ENCODE data around the gene SNX19.
"Not testable (repeated sequence)": the region's sequence is repeated elsewhere in the genome, so short reads cannot be mapped to it uniquely, and the experiment has no call there.

The SNX19 gene

GRCh38 chr11:130916238-130916855, at the start of gene SNX19:
Gene SNX19, minus strand, starts transcription at chr11:130916479. Its CDS starts 540 bp downstream, at chr11:130915939.
- peak within 1 kb of the TSS; percentile 89 to 97 for H3K4me3 ChIP-seq (ENCODE audit: low read depth in 1 of 2, low read length in 2 of 2)
- H3K27ac ChIP-seq (ENCODE audit: low read length) = peak within 1 kb of the TSS; percentile 89
- H3K4me1 ChIP-seq (ENCODE audit: control insufficient read depth in 1 of 2, insufficient read depth in 2 of 2, low read length in 2 of 2) = peaks cover 0 to 26% of the 10 kb centered on the region in 2 donors
- H3K27me3 ChIP-seq (ENCODE audit: low read depth, low read length) = no peaks in the 10 kb centered on the region
- peaks cover 17 to 28% of the 10 kb centered on the region in 2 donors for H3K36me3 ChIP-seq (ENCODE audit: control insufficient read depth in 1 of 2, insufficient read depth in 2 of 2, low read length in 2 of 2)
- no peaks in the 10 kb centered on the region for H3K9me3 ChIP-seq (ENCODE audit: control insufficient read depth in 1 of 2, low read length in 2 of 2)

- H3K27ac ChIP-seq (ENCODE audit: low read length) = no peak overlapping the region
- no peak overlapping the region for H3K4me3 ChIP-seq (ENCODE audit: low read depth in 1 of 2, low read length in 2 of 2)
- no peaks in the 10 kb centered on the region for H3K27me3 ChIP-seq (ENCODE audit: low read depth, low read length)
- no peaks in the 10 kb centered on the region for H3K36me3 ChIP-seq (ENCODE audit: control insufficient read depth in 1 of 2, insufficient read depth in 2 of 2, low read length in 2 of 2)
- no peaks in the 10 kb centered on the region for H3K4me1 ChIP-seq (ENCODE audit: control insufficient read depth in 1 of 2, insufficient read depth in 2 of 2, low read length in 2 of 2)
- H3K9me3 ChIP-seq (ENCODE audit: control insufficient read depth in 1 of 2, low read length in 2 of 2) = peaks cover 0 to 2% of the 10 kb centered on the region in 2 donors
Measured at GRCh38 chr11:130964058-130964792, 47.9 kb upstream of the SNX19 start.

- Histone ChIP-seq H3K4me3 (ENCODE audit: low read depth in 1 of 2, low read length in 2 of 2) (no peak overlapping the region), H3K9me3 (ENCODE audit: control insufficient read depth in 1 of 2, low read length in 2 of 2) (no peaks in the 10 kb centered on the region), H3K36me3 (ENCODE audit: control insufficient read depth in 1 of 2, insufficient read depth in 2 of 2, low read length in 2 of 2) (no peaks in the 10 kb centered on the region), H3K4me1 (ENCODE audit: control insufficient read depth in 1 of 2, insufficient read depth in 2 of 2, low read length in 2 of 2) (no peaks in the 10 kb centered on the region), H3K27me3 (ENCODE audit: low read depth, low read length) (no peaks in the 10 kb centered on the region), H3K27ac (ENCODE audit: low read length) (no peak overlapping the region)
Measured at GRCh38 chr11:130947889-130948288, 31.6 kb upstream of the SNX19 start.

GRCh38 chr11:130947481-130947880, 31.2 kb upstream of the SNX19 start:
- no peaks in the 10 kb centered on the region for H3K27me3 ChIP-seq (ENCODE audit: low read depth, low read length)
- H3K27ac ChIP-seq (ENCODE audit: low read length) = no peak overlapping the region

GRCh38 chr11:130947058-130947457, 30.8 kb upstream of the SNX19 start:
- Histone ChIP-seq H3K27ac (ENCODE audit: low read length) (no peak overlapping the region), H3K9me3 (ENCODE audit: control insufficient read depth in 1 of 2, low read length in 2 of 2) (no peaks in the 10 kb centered on the region), H3K4me3 (ENCODE audit: low read depth in 1 of 2, low read length in 2 of 2) (no peak overlapping the region), H3K4me1 (ENCODE audit: control insufficient read depth in 1 of 2, insufficient read depth in 2 of 2, low read length in 2 of 2) (no peaks in the 10 kb centered on the region), H3K27me3 (ENCODE audit: low read depth, low read length) (no peaks in the 10 kb centered on the region), H3K36me3 (ENCODE audit: control insufficient read depth in 1 of 2, insufficient read depth in 2 of 2, low read length in 2 of 2) (no peaks in the 10 kb centered on the region)

More at GRCh38 chr11:130947481-130947880, 31.2 kb upstream of the SNX19 start:
- H3K4me3 ChIP-seq (ENCODE audit: low read depth in 1 of 2, low read length in 2 of 2) = no peak overlapping the region
- no peaks in the 10 kb centered on the region for H3K36me3 ChIP-seq (ENCODE audit: control insufficient read depth in 1 of 2, insufficient read depth in 2 of 2, low read length in 2 of 2)
- no peaks in the 10 kb centered on the region for H3K4me1 ChIP-seq (ENCODE audit: control insufficient read depth in 1 of 2, insufficient read depth in 2 of 2, low read length in 2 of 2)
- no peaks in the 10 kb centered on the region for H3K9me3 ChIP-seq (ENCODE audit: control insufficient read depth in 1 of 2, low read length in 2 of 2)

GRCh38 chr11:130945896-130946295, 29.6 kb upstream of the SNX19 start:
- no peaks in the 10 kb centered on the region for H3K27me3 ChIP-seq (ENCODE audit: low read depth, low read length)
- H3K4me3 ChIP-seq (ENCODE audit: low read depth in 1 of 2, low read length in 2 of 2) = no peak overlapping the region
- no peaks in the 10 kb centered on the region for H3K36me3 ChIP-seq (ENCODE audit: control insufficient read depth in 1 of 2, insufficient read depth in 2 of 2, low read length in 2 of 2)
- no peaks in the 10 kb centered on the region for H3K4me1 ChIP-seq (ENCODE audit: control insufficient read depth in 1 of 2, insufficient read depth in 2 of 2, low read length in 2 of 2)
- H3K9me3 ChIP-seq (ENCODE audit: control insufficient read depth in 1 of 2, low read length in 2 of 2) = no peaks in the 10 kb centered on the region
- H3K27ac ChIP-seq (ENCODE audit: low read length) = no peak overlapping the region

GRCh38 chr11:130940706-130941105, 24.4 kb upstream of the SNX19 start:
- no peaks in the 10 kb centered on the region for H3K4me1 ChIP-seq (ENCODE audit: control insufficient read depth in 1 of 2, insufficient read depth in 2 of 2, low read length in 2 of 2)
- H3K9me3 ChIP-seq (ENCODE audit: control insufficient read depth in 1 of 2, low read length in 2 of 2) = no peaks in the 10 kb centered on the region
- H3K36me3 ChIP-seq (ENCODE audit: control insufficient read depth in 1 of 2, insufficient read depth in 2 of 2, low read length in 2 of 2) = no peaks in the 10 kb centered on the region
- no peak overlapping the region for H3K27ac ChIP-seq (ENCODE audit: low read length)
- no peaks in the 10 kb centered on the region for H3K27me3 ChIP-seq (ENCODE audit: low read depth, low read length)
- no peak overlapping the region for H3K4me3 ChIP-seq (ENCODE audit: low read depth in 1 of 2, low read length in 2 of 2)

- Histone ChIP-seq H3K9me3 (ENCODE audit: control insufficient read depth in 1 of 2, low read length in 2 of 2) (no peaks in the 10 kb centered on the region), H3K4me3 (ENCODE audit: low read depth in 1 of 2, low read length in 2 of 2) (no peak overlapping the region), H3K4me1 (ENCODE audit: control insufficient read depth in 1 of 2, insufficient read depth in 2 of 2, low read length in 2 of 2) (no peaks in the 10 kb centered on the region), H3K27me3 (ENCODE audit: low read depth, low read length) (no peaks in the 10 kb centered on the region), H3K36me3 (ENCODE audit: control insufficient read depth in 1 of 2, insufficient read depth in 2 of 2, low read length in 2 of 2) (no peaks in the 10 kb centered on the region), H3K27ac (ENCODE audit: low read length) (no peak overlapping the region)
Measured at GRCh38 chr11:130937051-130937450, 20.8 kb upstream of the SNX19 start.

GRCh38 chr11:130932086-130932712, 15.9 kb upstream of the SNX19 start:
- Histone ChIP-seq H3K9me3 (ENCODE audit: control insufficient read depth in 1 of 2, low read length in 2 of 2) (no peaks in the 10 kb centered on the region), H3K4me3 (ENCODE audit: low read depth in 1 of 2, low read length in 2 of 2) (no peak overlapping the region), H3K27me3 (ENCODE audit: low read depth, low read length) (no peaks in the 10 kb centered on the region), H3K27ac (ENCODE audit: low read length) (no peak overlapping the region), H3K4me1 (ENCODE audit: control insufficient read depth in 1 of 2, insufficient read depth in 2 of 2, low read length in 2 of 2) (no peaks in the 10 kb centered on the region), H3K36me3 (ENCODE audit: control insufficient read depth in 1 of 2, insufficient read depth in 2 of 2, low read length in 2 of 2) (no peaks in the 10 kb centered on the region)

- H3K4me3 ChIP-seq (ENCODE audit: low read depth in 1 of 2, low read length in 2 of 2) = no peak overlapping the region
- no peaks in the 10 kb centered on the region for H3K36me3 ChIP-seq (ENCODE audit: control insufficient read depth in 1 of 2, insufficient read depth in 2 of 2, low read length in 2 of 2)
- H3K9me3 ChIP-seq (ENCODE audit: control insufficient read depth in 1 of 2, low read length in 2 of 2) = no peaks in the 10 kb centered on the region
- no peak overlapping the region for H3K27ac ChIP-seq (ENCODE audit: low read length)
- no peaks in the 10 kb centered on the region for H3K4me1 ChIP-seq (ENCODE audit: control insufficient read depth in 1 of 2, insufficient read depth in 2 of 2, low read length in 2 of 2)
- H3K27me3 ChIP-seq (ENCODE audit: low read depth, low read length) = no peaks in the 10 kb centered on the region
Measured at GRCh38 chr11:130924750-130925149, 8.5 kb upstream of the SNX19 start.

GRCh38 chr11:130920612-130921011, 4.3 kb upstream of the SNX19 start:
- not testable (repeated sequence) for H3K4me3 ChIP-seq (ENCODE audit: low read depth in 1 of 2, low read length in 2 of 2); H3K36me3 ChIP-seq (ENCODE audit: control insufficient read depth in 1 of 2, insufficient read depth in 2 of 2, low read length in 2 of 2); H3K27ac ChIP-seq (ENCODE audit: low read length); H3K27me3 ChIP-seq (ENCODE audit: low read depth, low read length); H3K4me1 ChIP-seq (ENCODE audit: control insufficient read depth in 1 of 2, insufficient read depth in 2 of 2, low read length in 2 of 2); H3K9me3 ChIP-seq (ENCODE audit: control insufficient read depth in 1 of 2, low read length in 2 of 2)
